ENCODE results near the gene BTN2A1. TPM values are rescaled to one million over a fixed set of nuclear protein-coding genes. Genes with fewer than 3 reads are reported as not detected.

The BTN2A1 gene
- total RNA-seq = 10 to 100 TPM in 1 of 2 donors, 1 to 10 TPM in 1; 6.2 to 16.5 TPM

DNA sequence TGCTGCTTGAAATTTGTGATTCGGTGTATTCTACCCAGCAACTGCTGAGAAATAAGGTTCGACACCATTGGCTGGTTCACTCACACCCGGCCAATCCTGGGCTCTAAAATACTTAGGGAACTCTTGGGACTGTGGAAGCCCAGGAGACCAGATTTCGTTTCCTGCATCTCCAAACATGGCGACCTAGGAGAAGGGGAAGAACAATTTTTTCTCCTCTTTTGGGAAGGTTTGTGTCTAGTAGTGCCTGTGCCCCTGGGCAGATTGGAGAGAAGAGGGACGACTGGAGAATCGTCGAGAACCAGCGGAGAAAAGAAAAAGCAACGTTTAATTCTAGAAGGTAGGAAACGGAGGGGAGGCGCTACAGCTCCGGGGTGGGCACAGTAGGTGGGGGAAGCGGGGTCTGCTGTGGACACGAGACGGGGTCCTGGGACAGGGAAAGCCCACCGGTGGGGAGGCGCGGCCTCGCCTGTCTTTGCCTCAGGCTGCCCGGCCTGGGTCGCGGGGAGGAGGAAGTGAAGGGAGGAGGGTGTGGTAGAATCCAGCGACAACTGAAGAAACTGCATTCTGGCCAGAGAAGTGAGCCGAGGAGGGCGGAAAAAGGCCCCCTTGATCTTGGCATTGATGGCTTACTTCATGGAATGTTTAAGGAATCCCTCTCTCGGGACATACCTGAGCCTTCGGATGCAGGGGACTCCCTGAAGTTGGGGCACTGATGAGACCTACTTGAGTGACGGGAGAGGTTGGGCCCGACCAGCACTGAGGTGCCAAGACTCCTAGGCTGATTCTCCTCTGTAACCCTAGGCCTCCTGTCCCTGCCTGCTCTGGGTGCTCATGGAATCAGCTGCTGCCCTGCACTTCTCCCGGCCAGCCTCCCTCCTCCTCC lies at the start of gene BTN2A1:
BTN2A1 (plus strand) TSS at position 150 of the 883 bp plus-strand sequence; CDS start at position 832, 682 bp downstream.
- 1% methylated on average over 31 of the region's 31 CpGs for WGBS, 2 donors
- H3K27ac ChIP-seq = peak within 1 kb of the TSS; percentile 73 to 89 (median 82)
- H3K27me3 ChIP-seq = no peaks in the 10 kb centered on the region
- H3K36me3 ChIP-seq (replicated peaks in 1 of 2; ENCODE audit: insufficient read depth in 1 of 2, low read depth in 2 of 2) = peaks cover 2 to 5% of the 10 kb centered on the region in 2 donors
- peak; percentile 79 to 93 (median 84) for DNase-seq
- intact Hi-C loops (cut with DNase I) = no loop called here
- peak; percentile 100 for ATAC-seq
- peaks cover 31% of the 10 kb centered on the region for H3K4me1 ChIP-seq
- TF ChIP-seq, protein P1, sequence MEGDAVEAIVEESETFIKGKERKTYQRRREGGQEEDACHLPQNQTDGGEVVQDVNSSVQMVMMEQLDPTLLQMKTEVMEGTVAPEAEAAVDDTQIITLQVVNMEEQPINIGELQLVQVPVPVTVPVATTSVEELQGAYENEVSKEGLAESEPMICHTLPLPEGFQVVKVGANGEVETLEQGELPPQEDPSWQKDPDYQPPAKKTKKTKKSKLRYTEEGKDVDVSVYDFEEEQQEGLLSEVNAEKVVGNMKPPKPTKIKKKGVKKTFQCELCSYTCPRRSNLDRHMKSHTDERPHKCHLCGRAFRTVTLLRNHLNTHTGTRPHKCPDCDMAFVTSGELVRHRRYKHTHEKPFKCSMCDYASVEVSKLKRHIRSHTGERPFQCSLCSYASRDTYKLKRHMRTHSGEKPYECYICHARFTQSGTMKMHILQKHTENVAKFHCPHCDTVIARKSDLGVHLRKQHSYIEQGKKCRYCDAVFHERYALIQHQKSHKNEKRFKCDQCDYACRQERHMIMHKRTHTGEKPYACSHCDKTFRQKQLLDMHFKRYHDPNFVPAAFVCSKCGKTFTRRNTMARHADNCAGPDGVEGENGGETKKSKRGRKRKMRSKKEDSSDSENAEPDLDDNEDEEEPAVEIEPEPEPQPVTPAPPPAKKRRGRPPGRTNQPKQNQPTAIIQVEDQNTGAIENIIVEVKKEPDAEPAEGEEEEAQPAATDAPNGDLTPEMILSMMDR (IDR thresholded peaks at IDR 0.05) = peak in 1 of 7 experiments; percentile 0
- TF ChIP-seq POLR2A (IDR thresholded peaks at IDR 0.05) = peak in 2 of 3 donors; percentile 64 to 68
- peak within 1 kb of the TSS; percentile 57 to 71 for H3K4me3 ChIP-seq
- no peaks in the 10 kb centered on the region for H3K9me3 ChIP-seq

DNA sequence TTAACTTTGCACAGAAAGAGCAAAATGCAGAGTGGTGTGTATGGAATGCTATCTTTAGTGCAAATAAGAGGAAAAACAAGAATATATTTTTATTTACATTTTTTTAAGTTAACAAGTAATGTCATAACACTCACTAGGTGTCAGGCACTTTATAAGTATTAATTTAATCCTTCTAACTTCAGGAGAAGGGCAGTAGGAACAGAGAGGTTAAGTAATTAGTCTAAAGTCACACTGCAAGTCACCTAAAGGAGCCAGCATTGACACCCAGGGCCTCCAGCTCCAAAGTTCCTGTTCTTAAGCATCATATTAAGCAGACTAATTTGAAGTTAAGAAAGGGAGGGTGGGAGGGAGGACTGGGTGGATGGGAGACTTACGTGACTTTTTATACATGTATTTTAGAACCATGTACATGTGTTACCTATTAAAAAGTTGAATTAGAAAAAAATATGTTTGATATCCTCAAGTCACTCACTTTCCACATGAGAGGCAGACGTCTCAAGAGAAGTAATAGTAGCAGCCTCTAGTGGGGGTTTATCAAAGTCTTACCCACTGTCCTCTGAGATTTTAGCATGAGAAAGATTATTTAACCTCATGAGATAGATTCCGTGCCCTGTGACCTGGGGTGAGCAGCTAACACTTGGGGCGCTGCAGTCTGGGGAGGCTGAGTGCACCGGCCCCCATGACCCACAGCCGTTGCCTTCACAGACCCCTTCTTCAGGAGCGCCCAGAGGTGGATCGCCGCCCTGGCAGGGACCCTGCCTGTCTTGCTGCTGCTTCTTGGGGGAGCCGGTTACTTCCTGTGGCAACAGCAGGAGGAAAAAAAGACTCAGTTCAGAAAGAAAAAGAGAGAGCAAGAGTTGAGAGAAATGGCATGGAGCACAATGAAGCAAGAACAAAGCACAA lies 48.7 kb upstream of the BTN2A1 start:
- Histone ChIP-seq H3K27ac (no peak overlapping the region), H3K4me3 (no peak overlapping the region), H3K4me1 (no peaks in the 10 kb centered on the region), H3K36me3 (replicated peaks in 1 of 2; ENCODE audit: insufficient read depth in 1 of 2, low read depth in 2 of 2) (peaks cover 0 to 2% of the 10 kb centered on the region in 2 donors), H3K27me3 (no peaks in the 10 kb centered on the region), H3K9me3 (no peaks in the 10 kb centered on the region)
- ATAC-seq = no peak
- WGBS, 2 donors = 91% methylated on average over 6 to 10 of the region's 10 CpGs
- intact Hi-C loops (cut with DNase I) = no loop called here
- no peak for DNase-seq
- no peak for TF ChIP-seq POLR2A (IDR thresholded peaks at IDR 0.05)
- TF ChIP-seq, protein P1 (IDR thresholded peaks at IDR 0.05) = no peak

DNA sequence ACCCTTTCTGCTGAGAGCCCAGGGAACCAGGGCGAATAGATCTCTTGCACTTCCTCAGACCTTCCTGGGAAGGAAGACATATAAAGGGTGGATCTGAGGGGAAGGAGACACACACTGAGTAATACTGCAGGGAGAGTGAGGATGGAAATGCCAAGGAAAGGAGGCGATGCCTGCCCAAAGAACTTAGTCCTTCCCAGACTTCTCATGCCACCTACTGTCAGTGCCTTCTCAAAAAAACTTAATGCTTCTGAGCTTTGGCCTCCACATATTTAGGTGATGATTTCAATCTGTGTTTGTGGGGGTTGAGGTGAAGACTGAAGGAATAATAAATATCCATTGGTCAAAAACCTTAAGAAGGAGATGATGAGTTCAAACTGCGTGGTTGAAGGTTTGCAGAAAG lies 46.0 kb upstream of the BTN2A1 start:
- TF ChIP-seq, protein P1 (IDR thresholded peaks at IDR 0.05) = no peak
- peaks cover 0 to 2% of the 10 kb centered on the region in 2 donors for H3K36me3 ChIP-seq (replicated peaks in 1 of 2; ENCODE audit: insufficient read depth in 1 of 2, low read depth in 2 of 2)
- ATAC-seq (no peak), DNase-seq (no peak)
- no peaks in the 10 kb centered on the region for H3K27me3 ChIP-seq
- H3K4me3 ChIP-seq = no peak overlapping the region
- H3K9me3 ChIP-seq = no peaks in the 10 kb centered on the region
- no peaks in the 10 kb centered on the region for H3K4me1 ChIP-seq
- intact Hi-C loops (cut with DNase I) = no loop called here
- WGBS, 2 donors = 88 to 96% methylated on average over 3 of the region's 3 CpGs
- H3K27ac ChIP-seq = no peak overlapping the region

- WGBS, 2 donors = 64 to 66% methylated on average over 3 of the region's 3 CpGs
- no peak overlapping the region for H3K4me3 ChIP-seq
- peaks cover 0 to 2% of the 10 kb centered on the region in 2 donors for H3K36me3 ChIP-seq (replicated peaks in 1 of 2; ENCODE audit: insufficient read depth in 1 of 2, low read depth in 2 of 2)
- ATAC-seq (no peak), DNase-seq (no peak)
- no peaks in the 10 kb centered on the region for H3K27me3 ChIP-seq
- H3K27ac ChIP-seq = no peak overlapping the region
- no peaks in the 10 kb centered on the region for H3K4me1 ChIP-seq
- TF ChIP-seq, protein P1 (IDR thresholded peaks at IDR 0.05) = no peak
- TF ChIP-seq POLR2A (IDR thresholded peaks at IDR 0.05) = no peak
- no peaks in the 10 kb centered on the region for H3K9me3 ChIP-seq
- intact Hi-C loops (cut with DNase I) = no loop called here
Observed at GRCh38 chr6:26412228-26412627, 45.5 kb upstream of the BTN2A1 start.

Measured in body of pancreas (tissue), 4 donors.